ENCODE results near the gene ADCY3. TPM values are rescaled to one million over a fixed set of nuclear protein-coding genes. Genes with fewer than 3 reads are reported as not detected.

ADCY3 gene
- total and polyA plus RNA-seq, 8 donors, result 5.2 to 339 (median 24.2) TPM

DNA sequence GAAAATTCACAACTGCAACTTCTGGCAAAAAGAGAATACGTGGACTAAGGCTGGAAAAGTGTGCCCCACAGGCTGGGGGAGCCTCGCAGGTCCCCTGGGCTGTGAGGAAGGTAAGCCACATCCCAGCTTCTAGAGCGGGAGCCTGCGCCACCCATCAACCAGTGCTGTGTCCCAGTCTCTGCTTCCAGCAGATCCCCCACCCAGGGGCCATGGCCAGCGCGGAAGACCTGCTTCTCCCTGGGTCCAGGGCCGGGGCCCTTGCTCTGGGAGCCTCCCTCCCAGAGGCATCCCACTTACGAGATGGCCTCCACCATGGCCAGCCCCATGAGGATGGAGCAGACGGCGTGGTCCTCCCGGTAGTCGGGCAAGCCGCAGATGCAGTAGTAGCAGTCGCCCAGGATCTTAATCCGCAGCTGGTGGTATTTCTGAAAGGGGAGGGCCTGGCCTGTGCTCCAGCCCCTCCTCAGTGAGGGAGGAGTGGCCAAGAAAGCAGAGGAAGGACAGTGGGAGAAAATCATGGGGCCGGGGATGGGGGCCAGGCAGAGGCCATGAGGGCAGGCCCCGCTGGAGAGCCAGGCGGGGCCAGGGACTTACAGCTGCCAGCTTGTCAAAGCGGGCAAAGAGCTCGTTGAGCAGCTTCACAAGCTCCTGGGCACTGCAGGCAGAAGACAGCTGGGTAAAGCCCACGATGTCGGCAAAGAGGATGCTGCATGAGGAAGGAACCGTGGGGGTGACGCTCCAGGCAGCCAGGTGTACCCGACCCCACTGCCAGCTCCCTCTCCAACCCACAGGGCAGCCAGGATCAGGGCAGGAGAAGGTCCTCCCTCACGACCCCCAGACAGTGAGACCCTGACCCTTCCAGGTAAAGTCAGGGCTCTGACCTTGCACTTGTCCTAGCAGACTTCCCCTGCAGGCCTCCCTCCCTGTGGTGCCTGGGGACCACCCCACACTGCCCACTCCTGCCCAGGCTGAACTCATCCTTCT, 78.8 kb downstream of the ADCY3 start:
- intact Hi-C loops (cut with DNase I; ENCODE audit: low total_unique reads), result no loop called here
- Histone ChIP-seq H3K4me1 (no peaks in the 10 kb centered on the region), H3K9me3 (no peaks in the 10 kb centered on the region), H3K27me3 (no peaks in the 10 kb centered on the region), H3K4me3 (no peak overlapping the region), H3K36me3 (peaks cover 0 to 65% (median 51%) of the 10 kb centered on the region in 4 donors), H3K27ac (no peak overlapping the region)
- 77 to 92% (median 89%) methylated on average over 19 to 26 of the region's 26 CpGs for WGBS, 5 donors
- no peak for DNase-seq
- TF ChIP-seq POLR2AphosphoS5 (IDR thresholded peaks at IDR 0.05) (no peak), POLR2A (IDR thresholded peaks at IDR 0.05) (no peak), EP300 (IDR thresholded peaks at IDR 0.05) (no peak)
- TF ChIP-seq, protein P1, sequence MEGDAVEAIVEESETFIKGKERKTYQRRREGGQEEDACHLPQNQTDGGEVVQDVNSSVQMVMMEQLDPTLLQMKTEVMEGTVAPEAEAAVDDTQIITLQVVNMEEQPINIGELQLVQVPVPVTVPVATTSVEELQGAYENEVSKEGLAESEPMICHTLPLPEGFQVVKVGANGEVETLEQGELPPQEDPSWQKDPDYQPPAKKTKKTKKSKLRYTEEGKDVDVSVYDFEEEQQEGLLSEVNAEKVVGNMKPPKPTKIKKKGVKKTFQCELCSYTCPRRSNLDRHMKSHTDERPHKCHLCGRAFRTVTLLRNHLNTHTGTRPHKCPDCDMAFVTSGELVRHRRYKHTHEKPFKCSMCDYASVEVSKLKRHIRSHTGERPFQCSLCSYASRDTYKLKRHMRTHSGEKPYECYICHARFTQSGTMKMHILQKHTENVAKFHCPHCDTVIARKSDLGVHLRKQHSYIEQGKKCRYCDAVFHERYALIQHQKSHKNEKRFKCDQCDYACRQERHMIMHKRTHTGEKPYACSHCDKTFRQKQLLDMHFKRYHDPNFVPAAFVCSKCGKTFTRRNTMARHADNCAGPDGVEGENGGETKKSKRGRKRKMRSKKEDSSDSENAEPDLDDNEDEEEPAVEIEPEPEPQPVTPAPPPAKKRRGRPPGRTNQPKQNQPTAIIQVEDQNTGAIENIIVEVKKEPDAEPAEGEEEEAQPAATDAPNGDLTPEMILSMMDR (IDR thresholded peaks at IDR 0.05), result no peak

DNA sequence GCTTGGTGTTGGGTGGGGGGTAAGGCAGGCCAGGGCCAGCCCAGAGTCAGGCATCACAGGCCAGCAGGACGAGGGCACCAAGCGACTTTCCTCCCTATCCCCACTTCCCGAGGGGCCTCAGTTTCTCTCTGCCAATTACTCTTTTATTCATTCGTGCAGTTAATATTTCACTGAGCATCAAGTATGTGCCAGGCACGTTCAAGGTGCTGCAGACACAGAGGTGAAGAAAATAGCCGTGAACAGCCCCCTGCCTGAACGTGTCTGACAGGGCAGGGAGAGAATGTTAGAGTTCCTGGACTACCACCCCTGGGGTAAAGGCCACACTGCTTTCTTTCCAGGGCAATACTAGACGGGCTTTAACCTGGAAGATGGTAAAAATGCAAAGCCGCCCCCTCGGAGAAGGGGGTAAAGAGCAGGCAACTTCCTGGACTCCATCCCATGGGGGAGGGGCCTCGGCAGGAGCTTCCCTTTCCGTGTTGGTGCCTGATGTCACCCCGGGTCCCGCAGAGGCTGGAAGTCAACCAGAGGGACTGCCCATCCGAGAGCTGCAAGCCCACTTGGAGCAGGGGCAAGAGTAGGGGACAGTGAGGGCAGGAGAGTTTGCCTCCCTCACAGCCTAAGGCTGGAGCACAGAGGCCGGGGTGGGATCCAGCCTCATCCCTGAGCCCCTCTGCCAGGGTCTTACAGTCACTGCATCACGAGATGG, 79.7 kb downstream of the ADCY3 start:
- WGBS, 5 donors, result 74 to 82% (median 79%) methylated on average over 17 of the region's 17 CpGs
- no peaks in the 10 kb centered on the region for H3K27me3 ChIP-seq
- no peak for DNase-seq
- intact Hi-C loops (cut with DNase I; ENCODE audit: low total_unique reads), result no loop called here
- no peak overlapping the region for H3K4me3 ChIP-seq
- no peak overlapping the region for H3K27ac ChIP-seq
- peaks cover 0 to 74% (median 60%) of the 10 kb centered on the region in 4 donors for H3K36me3 ChIP-seq
- H3K4me1 ChIP-seq, result no peaks in the 10 kb centered on the region
- no peaks in the 10 kb centered on the region for H3K9me3 ChIP-seq
- TF ChIP-seq POLR2A (IDR thresholded peaks at IDR 0.05) (no peak), EP300 (IDR thresholded peaks at IDR 0.05) (no peak), POLR2AphosphoS5 (IDR thresholded peaks at IDR 0.05) (no peak)
- TF ChIP-seq, protein P1 (IDR thresholded peaks at IDR 0.05), result no peak

DNA sequence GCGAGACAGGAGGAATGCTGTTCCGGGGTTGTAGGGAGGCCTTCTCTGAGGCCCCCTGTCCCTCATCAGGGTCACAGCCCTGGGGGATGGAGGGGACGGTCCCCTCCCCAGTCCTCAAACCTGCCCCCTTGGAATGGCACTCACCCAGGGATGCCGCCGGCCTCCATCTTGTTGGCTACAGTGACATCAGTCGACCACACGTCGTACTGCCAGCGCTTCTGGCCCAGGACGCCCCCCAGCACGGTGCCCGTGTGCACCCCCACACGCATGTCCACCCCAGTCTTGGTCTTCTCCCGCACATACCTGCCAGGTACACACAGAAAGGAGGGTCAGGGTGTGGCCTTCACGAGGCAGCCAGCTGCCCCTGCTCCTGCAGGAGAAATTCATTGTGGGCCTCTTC, 80.3 kb downstream of the ADCY3 start:
- Histone ChIP-seq H3K4me3 (no peak overlapping the region), H3K27me3 (no peaks in the 10 kb centered on the region), H3K27ac (no peak overlapping the region), H3K36me3 (peaks cover 0 to 80% (median 66%) of the 10 kb centered on the region in 4 donors), H3K9me3 (no peaks in the 10 kb centered on the region), H3K4me1 (no peaks in the 10 kb centered on the region)
- intact Hi-C loops (cut with DNase I; ENCODE audit: low total_unique reads), result no loop called here
- no peak for TF ChIP-seq POLR2AphosphoS5 (IDR thresholded peaks at IDR 0.05)
- TF ChIP-seq, protein P1 (IDR thresholded peaks at IDR 0.05), result no peak
- TF ChIP-seq POLR2A (IDR thresholded peaks at IDR 0.05), result no peak
- TF ChIP-seq EP300 (IDR thresholded peaks at IDR 0.05), result no peak
- DNase-seq, result no peak
- WGBS, 5 donors, result 92 to 96% (median 93%) methylated on average over 10 to 15 of the region's 15 CpGs

DNA sequence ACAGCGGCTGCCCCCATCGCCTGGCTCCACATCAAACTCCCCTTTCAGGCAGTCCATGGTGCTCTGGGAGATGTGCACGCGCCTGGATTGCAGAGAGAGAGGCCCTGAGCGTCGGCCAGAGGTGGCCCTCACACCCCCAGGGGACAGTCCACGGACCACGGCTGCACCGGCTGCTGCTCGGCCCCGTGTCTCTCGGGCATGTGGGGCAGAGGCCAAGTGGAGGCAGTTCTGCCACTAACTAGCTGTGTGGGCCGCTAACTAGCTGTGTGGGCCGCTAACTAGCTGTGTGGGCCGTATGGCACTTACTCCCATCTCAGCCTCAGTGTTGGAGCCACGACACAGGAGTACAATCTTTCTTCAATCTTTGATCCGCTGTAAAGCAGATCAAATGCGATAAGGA, 81.5 kb downstream of the ADCY3 start:
- 95 to 97% (median 95%) methylated on average over 17 to 18 of the region's 18 CpGs for WGBS, 5 donors
- Histone ChIP-seq H3K36me3 (peaks cover 0 to 92% (median 78%) of the 10 kb centered on the region in 4 donors), H3K4me1 (no peaks in the 10 kb centered on the region), H3K27me3 (no peaks in the 10 kb centered on the region), H3K27ac (no peak overlapping the region), H3K4me3 (no peak overlapping the region), H3K9me3 (no peaks in the 10 kb centered on the region)
- TF ChIP-seq EP300 (IDR thresholded peaks at IDR 0.05) (no peak), POLR2A (IDR thresholded peaks at IDR 0.05) (no peak), POLR2AphosphoS5 (IDR thresholded peaks at IDR 0.05) (no peak)
- TF ChIP-seq, protein P1 (IDR thresholded peaks at IDR 0.05), result no peak
- DNase-seq, result no peak
- intact Hi-C loops (cut with DNase I; ENCODE audit: low total_unique reads), result no loop called here
